NOMO-1 treated with dmso at 0.1 percent for 144 hours (cell line): ENCODE results near the gene SLC6A19.
A peak's percentile ranks its signal among the peaks of the same experiment; 100 is the strongest.

Experiments used
- DNase-seq: peaks from one replicate; lab custom pipeline; 2025; ENCODE audit not compliant: unreplicated experiment; lab: John Stamatoyannopoulos, UW

Gene SLC6A19

DNA sequence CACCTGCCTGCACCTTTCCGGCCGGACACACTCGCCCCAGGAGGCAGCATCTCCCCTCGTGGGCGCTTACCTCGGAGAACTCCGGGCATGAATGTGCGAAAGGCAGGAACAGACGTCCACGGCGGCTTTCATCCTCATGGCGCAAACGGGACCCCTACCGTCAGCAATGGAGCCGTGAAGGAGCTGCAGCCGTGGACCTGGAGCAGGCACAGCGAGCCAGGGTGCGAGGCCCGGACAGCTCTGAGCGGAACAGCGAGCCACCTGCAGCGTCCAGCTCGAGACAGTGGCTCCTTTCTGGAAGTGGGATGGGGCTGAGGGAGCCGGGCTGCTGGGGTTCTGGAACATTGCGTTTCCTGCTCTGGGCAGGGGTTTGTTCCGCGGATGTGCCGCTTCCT is 7.8 kb upstream of the SLC6A19 start:
- no peak for DNase-seq

DNA sequence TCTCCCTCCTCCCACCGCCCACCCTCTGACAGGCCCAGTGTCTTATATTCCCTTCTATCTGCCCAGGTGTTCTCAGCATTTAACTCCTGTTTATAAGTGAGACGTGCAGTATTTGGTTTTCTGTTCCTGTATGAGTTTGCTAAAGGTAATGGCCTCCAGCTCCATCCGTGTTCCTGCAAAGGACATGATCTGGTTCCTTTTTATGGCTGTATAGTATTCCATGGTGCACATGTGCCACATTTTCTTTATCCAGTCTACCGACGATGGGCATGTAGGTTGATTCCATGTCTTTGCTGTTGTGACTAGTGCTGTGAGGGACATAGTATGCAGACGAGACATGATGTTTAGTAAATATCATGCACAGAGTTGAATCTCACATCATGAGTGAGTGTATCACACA is 7.0 kb upstream of the SLC6A19 start:
- DNase-seq, result no peak

- no peak for DNase-seq
Observed at GRCh38 chr5:1195439-1195838, 6.0 kb upstream of the SLC6A19 start.

- no peak for DNase-seq
Observed at GRCh38 chr5:1195916-1196315, 5.5 kb upstream of the SLC6A19 start.

DNA sequence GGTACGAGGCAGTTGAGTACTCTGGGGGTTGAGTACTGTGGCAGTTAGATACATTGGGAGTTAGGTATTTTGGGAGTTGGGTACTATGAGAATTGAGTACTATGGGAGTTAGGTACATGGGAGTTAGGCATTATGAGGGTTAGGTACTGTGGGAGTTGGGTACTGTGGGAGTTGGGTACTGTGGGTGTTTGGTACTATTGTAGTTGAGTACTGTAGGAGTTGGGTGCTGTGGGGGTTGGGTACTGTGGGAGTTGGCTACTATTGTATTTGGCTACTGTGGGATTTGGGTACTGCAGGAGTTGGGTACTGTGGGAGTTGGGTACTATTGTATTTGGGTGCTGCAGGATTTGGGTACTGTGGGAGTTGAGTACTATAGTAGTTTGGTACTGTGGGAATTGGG is 4.8 kb upstream of the SLC6A19 start:
- no peak for DNase-seq

DNA sequence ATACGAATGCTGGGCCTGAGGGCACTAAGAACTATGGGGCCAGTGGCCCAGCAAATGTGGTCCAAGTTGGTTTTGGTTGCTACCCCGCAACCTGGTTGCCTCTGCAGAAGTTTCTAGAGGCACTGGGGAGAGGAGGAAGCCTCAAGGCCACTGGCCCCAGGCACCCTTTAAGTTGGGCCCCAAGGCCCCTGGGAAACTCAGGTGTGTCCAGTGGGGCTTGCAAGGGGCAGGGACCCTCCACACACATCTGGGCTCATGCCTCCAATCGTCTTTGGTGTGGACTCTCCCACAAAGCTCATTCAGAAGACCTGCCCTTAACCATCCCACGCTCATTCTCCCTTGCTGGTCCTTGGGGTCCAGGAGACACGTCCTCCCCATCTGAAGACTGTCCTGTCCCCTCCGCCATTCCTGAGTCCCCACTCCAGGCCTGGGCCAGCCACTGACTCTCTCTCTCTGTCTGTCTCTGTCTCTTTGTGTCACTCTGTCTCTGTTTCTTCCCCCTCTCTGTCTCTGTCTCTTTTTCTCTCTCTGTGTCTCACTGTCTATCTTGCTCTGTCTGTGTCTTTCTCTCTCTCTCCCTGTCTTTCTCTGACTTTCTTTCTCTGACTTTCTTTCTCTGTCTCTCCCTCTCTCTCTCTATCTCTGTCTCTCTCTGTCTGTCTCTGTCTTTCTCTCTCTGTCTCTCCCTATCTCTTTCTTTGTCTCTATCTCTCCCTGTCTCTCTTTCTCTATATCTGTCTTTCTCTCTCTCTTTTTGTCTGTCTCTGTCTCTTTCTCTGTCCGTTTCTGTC is 3.3 kb upstream of the SLC6A19 start:
- no peak for DNase-seq

- no peak for DNase-seq
Observed at GRCh38 chr5:1199340-1199648, 2.1 kb upstream of the SLC6A19 start.

DNA sequence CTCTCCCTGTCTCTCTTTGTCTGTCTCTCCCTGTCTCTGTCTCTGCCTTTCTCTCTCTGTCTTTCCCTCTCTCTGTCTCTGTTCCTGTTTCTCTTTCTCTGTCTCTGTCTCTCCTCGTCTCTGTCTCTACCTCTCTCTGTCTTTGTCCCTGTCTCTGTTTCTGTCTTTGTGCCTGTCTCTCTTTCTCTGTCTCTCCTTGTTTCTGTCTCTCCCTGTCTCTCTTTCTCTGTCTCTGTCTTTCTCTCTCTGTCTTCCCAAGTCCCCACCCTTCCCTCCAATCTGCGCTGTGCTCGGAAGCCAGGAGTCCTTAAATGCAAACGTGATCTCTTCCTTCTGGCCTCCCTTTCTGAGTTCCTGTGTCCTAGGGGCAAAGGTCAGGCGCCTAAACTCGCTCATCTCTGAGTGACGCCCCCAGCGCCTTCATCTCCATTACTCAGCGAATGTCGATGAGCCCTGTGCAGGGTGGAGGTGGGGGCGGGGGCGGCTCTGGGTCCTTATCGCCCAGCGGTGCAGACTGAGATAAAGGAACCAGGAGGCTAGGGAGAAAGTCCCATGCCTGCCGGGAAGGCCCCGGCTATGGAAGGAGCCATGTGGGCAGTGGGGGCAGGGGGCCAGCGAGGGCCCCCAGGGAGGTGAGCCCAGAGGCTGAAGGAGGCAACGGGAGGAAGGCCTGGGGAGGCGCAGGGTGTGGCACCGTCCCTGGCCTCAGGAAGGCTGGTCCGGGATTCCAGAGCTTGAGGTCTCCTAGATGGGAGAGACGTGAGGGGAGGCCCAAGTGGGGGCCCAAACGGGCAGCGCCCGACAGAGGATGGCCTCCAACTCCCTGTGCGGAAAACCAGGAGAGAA is 1.5 kb upstream of the SLC6A19 start:
- DNase-seq, result no peak

GRCh38 chr5:1200495-1201326 is 684 bp upstream of the SLC6A19 start:
- DNase-seq, result no peak

DNA sequence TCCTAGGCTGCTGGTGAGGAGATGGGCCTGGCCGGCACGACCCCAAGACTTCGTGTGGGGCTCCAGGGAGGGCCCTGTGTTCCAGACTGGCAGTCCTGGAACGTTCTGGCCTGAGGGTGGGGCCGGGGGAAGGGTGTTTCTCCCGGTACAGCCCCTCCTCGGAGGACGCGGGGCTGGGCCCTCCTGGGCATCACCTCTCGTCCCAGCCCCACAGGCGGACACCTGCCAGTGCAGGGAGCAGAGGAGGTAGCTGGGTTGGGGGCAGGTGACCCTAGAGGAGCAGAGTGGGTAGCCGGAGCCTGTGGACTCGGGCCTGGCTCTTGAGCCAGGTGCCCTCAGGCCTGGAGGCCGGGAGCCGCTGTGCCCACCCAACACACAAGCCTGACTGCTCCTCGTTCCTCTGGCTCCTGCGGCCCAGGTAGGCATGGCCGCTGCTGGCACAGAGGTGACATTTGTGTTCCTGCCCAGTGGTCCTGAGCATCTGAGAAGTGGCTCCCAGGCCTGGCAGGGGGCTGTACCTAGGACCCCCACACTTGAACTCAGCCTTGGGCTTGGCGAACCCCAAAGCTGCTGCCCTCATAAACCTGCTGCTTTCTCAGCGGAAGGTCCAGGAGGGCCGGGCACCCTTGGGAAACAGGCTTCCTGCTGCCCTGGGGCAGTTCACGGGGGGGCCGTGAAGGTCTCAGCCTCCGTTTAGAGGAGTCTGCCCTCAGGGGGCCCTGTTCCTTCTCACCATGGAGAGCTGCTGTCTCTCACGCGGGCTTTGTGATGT is 817 bp downstream of the SLC6A19 start:
- no peak for DNase-seq

GRCh38 chr5:1202798-1203185 is 1.4 kb downstream of the SLC6A19 start:
- no peak for DNase-seq

- DNase-seq, result no peak
Observed at GRCh38 chr5:1203311-1203967, 2.0 kb downstream of the SLC6A19 start.

DNA sequence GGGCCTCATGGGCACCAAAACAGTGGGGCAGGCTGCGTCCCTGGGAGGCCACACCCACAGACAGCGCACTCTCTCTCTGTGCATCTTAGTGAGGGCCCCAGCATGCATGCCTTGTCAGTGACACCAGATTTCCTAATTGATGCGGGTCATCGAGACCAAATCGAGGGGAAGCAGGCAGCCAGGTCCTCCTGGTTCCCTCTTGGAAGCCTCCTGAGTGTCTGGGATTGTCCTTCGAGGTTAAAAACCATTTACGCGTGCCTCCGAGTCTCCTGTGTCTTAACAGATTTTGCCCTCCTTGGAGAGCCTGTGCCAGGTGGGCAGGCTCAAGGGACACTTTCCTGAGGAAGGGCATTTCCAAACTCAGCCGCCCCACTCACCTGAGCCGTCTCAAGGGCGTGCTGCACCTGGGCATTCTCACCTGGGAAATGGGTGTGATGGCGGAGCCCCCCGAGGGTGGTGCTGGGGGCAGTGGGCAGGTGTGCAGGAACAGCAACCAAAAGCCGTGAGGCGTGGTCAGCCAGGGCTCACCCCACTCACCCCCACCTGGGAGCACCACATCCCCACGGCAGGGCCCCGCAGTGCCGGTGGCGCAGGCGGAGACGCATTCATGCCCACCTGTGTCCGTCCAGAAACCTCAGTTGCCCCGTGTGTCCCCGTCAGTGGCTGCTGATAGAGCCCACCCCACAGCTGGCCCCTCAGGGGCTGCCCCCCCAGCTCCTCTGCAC is 2.7 kb downstream of the SLC6A19 start:
- no peak for DNase-seq

- DNase-seq, result peak; percentile 41
Observed at GRCh38 chr5:1204693-1205242, 3.4 kb downstream of the SLC6A19 start.

- no peak for DNase-seq
Observed at GRCh38 chr5:1205255-1206180, 4.1 kb downstream of the SLC6A19 start.

GRCh38 chr5:1206521-1207412 is 5.4 kb downstream of the SLC6A19 start:
- no peak for DNase-seq

- no peak for DNase-seq
Observed at GRCh38 chr5:1207555-1207954, 6.2 kb downstream of the SLC6A19 start.
